Natural killer cell (primary cell): Measurements from ENCODE around the gene DDX10. TPM values are rescaled to one million over a fixed set of nuclear protein-coding genes. Genes with fewer than 3 reads are reported as not detected.

Experiments
- ATAC-seq, 3 donors: fragments of 150-1000 bp in 2 of 3; fragments of 200-7000 bp in 1 of 3; cut with Tn5 transposase; 1 replicate in 1 of 3; 2 replicates in 2 of 3; pipeline ENCODE4 v1.10.0; 2021; ENCODE audit warnings: mild to moderate bottlenecking in 2 of 3, moderate library complexity in 2 of 3
- DNase-seq, 2 donors: peaks; one replicate each; pipeline versions ENCODE4 v3.0.0 to v3.0.0-alpha.2; 2013 to 2021; ENCODE audit warnings: mixed read lengths in 1 of 2
- H3K27ac ChIP-seq: one replicate; pipeline ENCODE4 v1.5.1; 2013; ENCODE audit warnings: mild to moderate bottlenecking, low read length
- H3K27me3 ChIP-seq: one replicate; pipeline ENCODE4 v1.6.1; 2013; ENCODE audit warnings: low read length; ENCODE audit not compliant: control insufficient read depth, insufficient read depth
- H3K36me3 ChIP-seq: one replicate; pipeline ENCODE4 v1.6.1; 2013; ENCODE audit warnings: low read length; ENCODE audit not compliant: control insufficient read depth, insufficient read depth
- H3K4me1 ChIP-seq: one replicate; pipeline ENCODE4 v1.6.1; 2013; ENCODE audit warnings: low read length; ENCODE audit not compliant: control insufficient read depth, insufficient read depth
- H3K4me3 ChIP-seq: one replicate; pipeline ENCODE4 v1.5.1; 2013; ENCODE audit warnings: low read length
- H3K9me3 ChIP-seq: one replicate; pipeline ENCODE4 v1.6.1; 2013; ENCODE audit warnings: low read length; ENCODE audit not compliant: control insufficient read depth, insufficient read depth
- H3K27ac Mint-ChIP-seq, 2 donors: one replicate each; pipeline ENCODE4 v1.8.0; 2022; ENCODE audit warnings: mild to moderate bottlenecking in 2 of 2, mixed read lengths in 2 of 2, moderate library complexity in 1 of 2
- H3K27me3 Mint-ChIP-seq, 2 donors: one replicate each; pipeline ENCODE4 v1.8.0; 2022; ENCODE audit warnings: low read depth in 2 of 2, mixed read lengths in 2 of 2
- H3K36me3 Mint-ChIP-seq: one replicate; pipeline ENCODE4 v1.8.0; 2022; ENCODE audit warnings: mixed read lengths
- H3K4me1 Mint-ChIP-seq, 2 donors: one replicate each; pipeline ENCODE4 v1.8.0; 2022; ENCODE audit warnings: mixed read lengths in 2 of 2
- H3K4me3 Mint-ChIP-seq: one replicate; pipeline ENCODE4 v1.8.0; 2022; ENCODE audit warnings: mild to moderate bottlenecking, moderate library complexity, mixed read lengths
- H3K9me3 Mint-ChIP-seq, 2 donors: one replicate each; pipeline ENCODE4 v1.8.0; 2022; ENCODE audit warnings: mixed read lengths in 2 of 2
- CTCF ChIP-seq: fragments of 200-600 bp; IDR thresholded peaks from one replicate; pipeline ENCODE4 v1.8.0; 2022; ENCODE audit warnings: antibody characterized with exemption
- WGBS: methylation state at CpG from one replicate; pipeline ENCODE4 v1.1.7; 2013; ENCODE audit warnings: missing lambda C conversion rate; ENCODE audit not compliant: insufficient coverage; 5-methylcytosine and 5-hydroxymethylcytosine counted together
- intact Hi-C: fragments of 100-400 bp; cut with micrococcal nuclease; formaldehyde crosslinking; loops from one replicate; pipeline ENCODE4 v1.14.2; 2022
- total RNA-seq, 4 donors: library from RNA; stranded (reverse); fragments of 120-200 nt in 1 of 4; gene quantifications; one replicate each; pipeline versions ENCODE4 v1.2.3 to v1.2.4, GENCODE V29; 2013 to 2022

The DDX10 gene
- total RNA-seq, 3 donors from 2014 or later (not counting 1 experiment from before 2014, with no cell fraction given): 23.4 to 30.9 (median 24.9) TPM

GRCh38 chr11:108703916-108704315 lies 39.0 kb downstream of the DDX10 start:
- Mint-ChIP-seq H3K36me3 (peaks cover 14% of the 10 kb centered on the region), H3K4me3 (no peak overlapping the region), H3K4me1 (peaks cover 0 to 11% of the 10 kb centered on the region in 2 donors), H3K9me3 (peaks cover 0 to 2% of the 10 kb centered on the region in 2 donors), H3K27me3 (no peaks in the 10 kb centered on the region), H3K27ac (no peak overlapping the region)
- no peak overlapping the region for H3K27ac ChIP-seq
- H3K4me3 ChIP-seq: no peak overlapping the region
- peaks cover 4% of the 10 kb centered on the region for H3K9me3 ChIP-seq
- TF ChIP-seq CTCF: no peak
- H3K4me1 ChIP-seq: no peaks in the 10 kb centered on the region
- intact Hi-C loops: no loop called here
- DNase-seq (no peak), ATAC-seq (no peak)
- no peaks in the 10 kb centered on the region for H3K27me3 ChIP-seq
- peaks cover 45% of the 10 kb centered on the region for H3K36me3 ChIP-seq

- Histone ChIP-seq H3K36me3 (peaks cover 45% of the 10 kb centered on the region), H3K27me3 (no peaks in the 10 kb centered on the region), H3K4me1 (no peaks in the 10 kb centered on the region), H3K9me3 (peaks cover 4% of the 10 kb centered on the region), H3K27ac (no peak overlapping the region), H3K4me3 (no peak overlapping the region)
- ATAC-seq (no peak), DNase-seq (no peak)
- no peaks in the 10 kb centered on the region for H3K27me3 Mint-ChIP-seq
- intact Hi-C loops: no loop called here
- 100% methylated on average over 2 of the region's 2 CpGs for WGBS
- H3K4me3 Mint-ChIP-seq: no peak overlapping the region
- no peak for TF ChIP-seq CTCF
- no peak overlapping the region for H3K27ac Mint-ChIP-seq
- H3K36me3 Mint-ChIP-seq: peaks cover 24% of the 10 kb centered on the region
- peaks cover 4 to 16% of the 10 kb centered on the region in 2 donors for H3K4me1 Mint-ChIP-seq
- peaks cover 0 to 2% of the 10 kb centered on the region in 2 donors for H3K9me3 Mint-ChIP-seq
Observed at GRCh38 chr11:108705061-108705460, 40.2 kb downstream of the DDX10 start.

GRCh38 chr11:108708173-108708572 lies 43.3 kb downstream of the DDX10 start:
- ATAC-seq: no peak

More at GRCh38 chr11:108708173-108708572, 43.3 kb downstream of the DDX10 start:
- Mint-ChIP-seq H3K4me3 (no peak overlapping the region), H3K27me3 (no peaks in the 10 kb centered on the region), H3K27ac (no peak overlapping the region), H3K4me1 (peaks cover 14 to 16% of the 10 kb centered on the region in 2 donors), H3K9me3 (peaks cover 0 to 2% of the 10 kb centered on the region in 2 donors), H3K36me3 (peaks cover 34% of the 10 kb centered on the region)
- TF ChIP-seq CTCF: no peak
- intact Hi-C loops: no loop called here
- H3K9me3 ChIP-seq: peaks cover 4% of the 10 kb centered on the region
- H3K27me3 ChIP-seq: no peaks in the 10 kb centered on the region
- DNase-seq: no peak
- no peaks in the 10 kb centered on the region for H3K4me1 ChIP-seq
- H3K36me3 ChIP-seq: peaks cover 45% of the 10 kb centered on the region
- H3K4me3 ChIP-seq: no peak overlapping the region
- no peak overlapping the region for H3K27ac ChIP-seq
